CD4-positive, alpha-beta T cell treated with Interleukin-21 for 1 hour (primary cell): ENCODE data around the gene HSD11B1L.

Source experiments
- DNase-seq: peaks from one replicate; pipeline ENCODE4 v3.0.0-alpha.2; 2020

Gene HSD11B1L

DNA sequence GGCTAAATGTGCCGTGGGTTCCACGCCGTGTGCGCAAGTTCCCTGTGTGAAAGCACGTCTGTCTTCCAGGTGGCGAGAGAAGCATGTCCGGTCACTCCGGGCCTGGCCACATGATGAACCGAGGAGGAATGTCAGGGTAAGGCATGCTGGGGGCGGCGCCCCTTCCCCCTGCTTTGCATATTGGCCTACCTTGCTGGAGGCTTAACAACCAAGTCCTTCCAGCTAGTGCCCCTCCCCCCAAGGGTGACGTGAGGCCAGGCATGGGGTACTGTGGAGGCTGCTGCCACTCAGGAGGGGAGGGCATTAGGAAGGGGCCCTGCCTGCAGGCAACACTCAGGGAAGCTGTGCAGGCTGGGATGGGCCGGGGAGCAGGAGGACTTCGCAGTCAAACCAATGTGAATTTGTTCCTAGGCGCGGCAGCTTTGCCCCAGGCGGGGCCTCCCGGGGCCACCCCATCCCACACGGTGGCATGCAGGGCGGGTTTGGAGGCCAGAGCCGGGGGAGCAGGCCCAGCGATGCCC, 13.0 kb upstream of the HSD11B1L start:
- DNase-seq = no peak

- no peak for DNase-seq
Measured at GRCh38 chr19:5669212-5669611, 11.6 kb upstream of the HSD11B1L start.

DNA sequence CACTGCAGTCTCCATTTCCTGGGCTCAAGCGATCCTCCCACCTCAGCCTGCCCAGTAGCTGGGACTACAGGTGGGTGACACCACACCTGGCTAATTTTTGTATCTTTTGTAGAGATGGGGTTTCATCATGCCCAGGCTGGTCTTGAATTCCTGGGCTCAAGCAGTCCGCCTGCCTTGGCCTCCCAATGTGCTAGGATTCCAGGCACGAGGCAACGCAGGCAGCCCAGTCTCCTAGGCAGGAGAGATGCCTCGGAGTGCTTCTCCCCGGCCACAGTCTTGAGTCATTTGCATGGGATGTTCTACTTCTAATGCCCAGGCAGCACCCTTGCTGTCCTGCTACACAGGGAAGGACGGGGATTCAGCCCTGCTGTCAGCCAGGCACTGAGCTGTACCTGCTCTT, 9.2 kb upstream of the HSD11B1L start:
- DNase-seq = no peak

DNA sequence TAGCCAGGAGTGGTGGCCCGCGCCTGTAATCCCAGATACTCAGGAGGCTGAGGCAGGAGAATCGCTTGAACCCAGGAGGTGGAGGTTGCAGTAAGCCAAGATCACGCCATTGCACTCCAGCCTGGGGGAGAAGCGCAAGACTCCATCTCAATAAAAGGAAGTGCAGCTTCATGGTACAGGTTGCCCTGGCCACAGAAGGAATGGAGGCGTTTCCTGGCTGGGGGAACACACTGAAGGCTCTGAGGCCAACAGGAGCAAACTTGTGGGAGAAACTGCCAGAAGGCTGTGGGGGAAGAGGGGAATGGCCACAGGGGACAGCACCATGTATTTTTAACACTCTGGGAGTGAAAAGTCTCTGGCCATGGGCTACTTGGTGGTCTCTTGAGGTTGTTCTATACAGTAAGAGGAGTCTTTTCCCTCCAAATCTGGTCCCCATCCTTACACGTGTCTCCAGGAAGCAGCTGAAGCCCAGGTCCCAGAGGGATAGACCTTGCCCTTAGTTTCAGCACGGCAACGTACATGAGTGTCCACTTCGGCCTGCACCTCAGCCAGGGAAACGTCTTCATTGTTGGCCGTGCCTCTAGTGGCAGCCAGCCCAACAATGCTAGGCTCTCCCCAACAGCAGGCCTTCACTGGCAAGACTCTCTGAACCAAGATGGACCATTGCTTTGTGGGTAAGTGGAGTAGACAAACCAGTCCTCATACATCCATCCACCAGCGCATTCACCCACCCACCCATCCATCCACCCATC, 7.9 kb upstream of the HSD11B1L start:
- DNase-seq = no peak

DNA sequence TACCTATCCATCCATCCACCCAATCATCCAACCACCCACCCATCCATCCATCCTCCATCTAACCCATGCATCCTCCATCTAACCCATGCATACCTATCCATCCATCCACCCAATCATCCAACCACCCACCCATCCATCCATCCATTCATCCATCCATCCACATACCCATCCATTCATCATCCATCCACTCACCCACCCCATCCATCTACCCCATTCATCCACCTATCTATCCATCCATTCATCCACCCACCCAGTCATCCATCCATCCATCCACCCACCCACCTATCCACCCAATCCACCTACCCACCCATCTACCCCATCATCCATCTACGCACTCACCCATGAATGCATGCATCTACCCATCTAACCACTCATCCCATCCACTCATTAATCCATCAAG, 7.1 kb upstream of the HSD11B1L start:
- DNase-seq = no peak

- DNase-seq = no peak
Measured at GRCh38 chr19:5674714-5675113, 6.1 kb upstream of the HSD11B1L start.

DNA sequence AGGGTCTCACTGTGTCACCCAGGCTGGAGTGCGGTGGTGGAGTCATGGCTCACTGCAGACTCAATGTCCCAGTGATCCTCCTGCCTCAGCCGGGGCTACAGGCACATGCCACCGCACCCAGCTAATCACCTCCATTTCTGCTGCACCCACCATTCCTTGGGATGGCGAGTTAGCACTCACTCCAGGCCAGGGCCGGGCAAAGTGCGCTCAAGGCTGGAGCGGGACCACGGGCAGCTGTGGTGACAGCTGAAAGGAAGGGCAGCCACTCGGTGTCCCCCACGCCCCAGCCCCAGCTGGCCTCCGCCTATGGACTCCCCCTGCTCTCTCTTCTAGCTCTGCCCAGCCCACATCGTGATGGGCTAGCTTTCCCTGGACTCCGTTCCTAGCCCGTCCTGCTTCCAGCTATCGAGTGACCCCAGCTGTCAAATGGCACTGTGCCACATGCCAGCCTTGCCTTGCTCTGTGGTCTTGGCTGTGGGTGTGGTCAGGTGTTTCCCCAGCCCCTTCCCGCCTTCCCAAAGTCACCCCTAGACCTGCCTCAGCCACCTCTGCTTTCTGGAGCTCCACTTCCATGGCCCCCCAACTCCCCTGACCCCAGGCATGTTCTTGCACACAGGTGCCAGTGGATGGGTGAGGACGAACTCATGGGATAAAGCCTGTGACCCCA, 4.6 kb upstream of the HSD11B1L start:
- no peak for DNase-seq

- no peak for DNase-seq
Measured at GRCh38 chr19:5676772-5677105, 4.1 kb upstream of the HSD11B1L start.

DNA sequence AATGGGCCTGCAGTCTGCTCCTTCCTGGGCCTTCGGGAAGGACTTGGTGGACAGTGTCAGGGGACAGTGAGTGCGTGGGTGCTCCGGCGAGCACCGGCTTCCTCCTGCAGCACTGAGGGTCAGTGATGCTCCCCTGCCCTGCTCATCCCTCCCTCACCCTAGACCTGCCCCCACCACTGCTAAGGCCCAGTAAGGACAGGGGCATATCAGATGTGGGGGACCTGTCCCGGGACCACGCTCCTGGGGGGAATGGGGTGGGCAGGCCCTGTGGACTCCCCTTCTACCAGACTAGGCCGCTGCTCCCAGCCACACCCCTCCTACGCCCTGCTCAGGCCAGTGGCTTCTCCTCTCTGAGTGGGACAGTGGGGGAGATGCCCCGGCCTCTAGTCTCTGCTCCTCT, 3.7 kb upstream of the HSD11B1L start:
- DNase-seq = no peak

- DNase-seq = no peak
Measured at GRCh38 chr19:5677580-5677979, 3.2 kb upstream of the HSD11B1L start.

- no peak for DNase-seq
Measured at GRCh38 chr19:5678071-5678718, 2.6 kb upstream of the HSD11B1L start.

GRCh38 chr19:5679289-5680083, 1.3 kb upstream of the HSD11B1L start:
- DNase-seq = no peak

- no peak for DNase-seq
Measured at GRCh38 chr19:5680084-5680436, 767 bp upstream of the HSD11B1L start.

GRCh38 chr19:5681391-5682106, 722 bp downstream of the HSD11B1L start:
- no peak for DNase-seq

DNA sequence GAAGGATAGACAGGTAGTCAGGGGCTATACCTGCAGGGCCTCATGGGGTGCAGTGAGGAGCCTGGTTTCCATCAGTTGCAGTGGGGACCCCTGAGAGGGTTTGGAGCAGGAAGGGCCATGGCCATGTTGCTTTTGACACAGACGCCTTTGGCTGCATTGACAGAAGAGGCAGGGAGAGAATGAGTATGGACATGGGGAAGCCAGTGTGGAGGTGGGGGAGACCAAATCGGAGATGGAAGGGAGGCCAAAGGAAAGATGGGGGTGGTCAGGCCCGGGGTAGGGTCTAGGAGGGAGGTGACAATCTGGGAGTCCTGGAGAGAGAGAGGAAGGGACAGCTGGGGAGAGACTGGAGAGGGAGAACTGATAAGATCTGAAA, 1.3 kb downstream of the HSD11B1L start:
- DNase-seq = no peak

DNA sequence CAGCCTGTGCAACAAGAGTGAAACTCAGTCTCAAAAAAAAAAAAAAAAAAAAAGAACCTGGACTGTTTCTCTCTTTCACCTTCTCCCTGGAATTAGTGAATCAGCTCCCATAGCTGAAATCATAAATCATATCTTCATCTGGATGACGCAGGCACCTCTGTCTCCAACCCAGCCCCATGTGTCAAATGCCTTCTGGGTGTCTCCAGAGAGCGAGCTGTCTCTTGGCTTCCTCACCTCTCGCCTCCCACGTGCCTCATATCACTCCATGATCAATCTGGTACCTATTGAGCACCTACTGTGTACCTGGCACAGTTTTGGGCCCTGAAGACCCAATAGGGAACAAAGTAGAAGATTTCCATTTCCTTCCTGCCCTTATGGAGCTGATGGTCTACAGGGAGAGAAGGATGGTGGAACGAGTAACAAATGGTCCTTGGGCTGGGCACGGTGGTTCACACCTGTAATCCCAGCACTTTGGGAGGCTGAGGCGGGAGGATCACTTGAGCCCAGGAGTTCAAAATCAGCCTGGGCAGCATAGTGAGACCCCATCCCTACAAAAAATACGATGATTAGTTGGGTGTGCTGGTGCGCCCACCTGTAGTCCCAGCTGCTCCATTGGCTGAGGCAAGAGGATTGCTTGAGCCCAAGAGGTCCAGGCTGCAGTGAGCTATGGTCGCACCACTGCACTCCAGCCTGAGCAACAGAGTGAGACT, 2.5 kb downstream of the HSD11B1L start:
- DNase-seq = no peak

GRCh38 chr19:5684694-5685430, 4.0 kb downstream of the HSD11B1L start:
- DNase-seq = no peak

GRCh38 chr19:5686326-5686646, 5.5 kb downstream of the HSD11B1L start:
- no peak for DNase-seq

DNA sequence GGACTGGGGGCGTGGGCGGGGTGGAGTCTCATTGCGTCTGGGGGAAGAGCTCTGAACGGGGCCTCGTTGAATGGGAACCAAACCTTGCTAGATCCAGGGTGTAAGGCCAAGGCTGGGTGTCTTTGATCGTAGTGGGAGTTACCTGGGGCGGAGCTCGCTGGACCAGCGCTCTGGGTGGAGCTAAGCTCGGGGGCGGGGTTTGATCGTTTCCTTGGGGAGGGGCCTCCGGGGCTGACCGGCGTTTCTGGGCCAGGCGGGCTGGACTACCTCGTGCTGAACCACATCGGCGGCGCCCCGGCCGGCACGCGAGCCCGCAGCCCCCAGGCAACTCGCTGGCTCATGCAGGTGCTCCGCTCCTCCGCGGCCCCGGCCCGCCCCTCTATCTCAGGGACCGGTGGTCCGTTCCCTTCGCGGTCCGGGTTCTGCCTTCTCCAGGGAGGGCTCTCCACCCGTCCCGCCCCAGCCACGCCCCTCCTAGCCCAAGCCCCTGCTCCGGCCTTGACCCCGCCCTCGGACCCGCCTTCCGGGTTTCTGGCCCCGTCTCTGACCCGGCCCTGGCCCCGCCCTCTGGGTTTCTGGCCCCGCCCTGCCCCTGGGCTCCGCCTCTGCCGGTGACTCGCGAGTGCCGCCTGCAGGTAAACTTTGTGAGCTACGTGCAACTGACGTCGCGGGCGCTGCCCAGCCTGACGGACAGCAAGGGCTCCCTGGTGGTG, 6.0 kb downstream of the HSD11B1L start:
- DNase-seq = peak; percentile 95

GRCh38 chr19:5687360-5688198, 6.8 kb downstream of the HSD11B1L start:
- no peak for DNase-seq
